GM19043 (cell line): ENCODE measurements around the gene LSMEM2.
"Not testable (repeated sequence)": the region's sequence is repeated elsewhere in the genome, so short reads cannot be mapped to it uniquely, and the experiment has no call there.

Experiments used
- ATAC-seq: cut with Tn5 transposase; IDR thresholded peaks from one replicate; pipeline ENCODE4 v1.9.1; 2021; ENCODE audit warnings: low read depth; ENCODE audit not compliant: unreplicated experiment

Gene LSMEM2

DNA sequence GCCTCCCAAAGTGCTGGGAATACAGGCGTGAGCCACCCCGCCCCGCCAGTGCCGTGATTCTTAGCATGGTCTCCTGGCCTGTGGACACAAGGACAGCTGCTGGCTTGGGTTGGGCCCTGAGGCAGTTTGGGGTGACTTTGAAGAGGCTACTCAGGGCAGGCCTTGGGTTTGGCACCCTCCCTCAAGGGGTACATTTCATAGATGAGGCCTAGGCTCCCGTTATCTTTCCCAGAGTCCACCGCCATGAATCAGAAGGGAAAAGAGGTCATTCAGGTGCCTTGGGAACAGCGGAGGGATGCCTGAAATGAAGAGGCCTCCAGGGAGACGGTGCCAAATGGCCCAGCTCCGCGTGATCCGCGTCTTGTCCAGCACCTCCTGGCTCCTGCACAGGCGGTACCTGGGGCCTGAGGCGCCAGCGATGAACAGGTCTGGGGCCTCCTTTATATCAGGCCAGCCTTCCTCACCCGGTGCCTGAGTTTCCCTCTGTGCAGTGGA is 33.6 kb upstream of the LSMEM2 start:
- ATAC-seq: no peak

DNA sequence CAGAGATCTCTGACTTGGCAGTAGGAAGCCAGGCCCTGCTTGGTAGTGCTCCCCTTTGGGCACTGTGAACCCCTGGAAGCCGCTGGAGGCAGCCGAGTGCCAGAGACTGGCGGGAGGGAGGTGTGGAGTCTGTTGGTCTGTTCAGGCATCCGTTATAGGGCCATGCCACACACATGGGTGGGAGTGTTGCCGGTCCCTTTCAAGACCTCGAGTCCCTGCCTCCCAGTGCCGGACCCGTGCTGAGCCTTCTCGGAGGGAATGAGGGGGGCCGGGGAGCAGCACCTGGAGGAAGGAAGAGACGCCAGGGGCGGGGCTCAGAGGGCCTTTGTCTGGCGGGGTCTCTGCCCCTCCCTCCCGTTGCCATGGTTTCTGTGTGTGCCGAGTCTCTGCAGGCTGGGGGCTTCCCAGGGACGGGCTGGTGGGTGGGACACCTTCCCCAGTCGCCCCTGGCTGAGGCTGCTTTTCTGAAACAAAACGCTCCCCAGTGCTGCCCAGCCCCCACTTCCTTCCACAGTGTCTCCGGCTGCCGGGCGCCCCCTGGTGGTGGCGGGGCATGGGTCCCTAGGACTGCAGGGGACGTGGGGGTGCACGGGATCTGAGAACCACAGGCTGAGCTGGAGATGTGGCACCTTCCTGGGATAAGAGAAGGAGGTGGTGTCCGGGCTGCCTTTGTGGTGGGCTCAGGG is 32.9 kb upstream of the LSMEM2 start:
- peak; percentile 68 for ATAC-seq

DNA sequence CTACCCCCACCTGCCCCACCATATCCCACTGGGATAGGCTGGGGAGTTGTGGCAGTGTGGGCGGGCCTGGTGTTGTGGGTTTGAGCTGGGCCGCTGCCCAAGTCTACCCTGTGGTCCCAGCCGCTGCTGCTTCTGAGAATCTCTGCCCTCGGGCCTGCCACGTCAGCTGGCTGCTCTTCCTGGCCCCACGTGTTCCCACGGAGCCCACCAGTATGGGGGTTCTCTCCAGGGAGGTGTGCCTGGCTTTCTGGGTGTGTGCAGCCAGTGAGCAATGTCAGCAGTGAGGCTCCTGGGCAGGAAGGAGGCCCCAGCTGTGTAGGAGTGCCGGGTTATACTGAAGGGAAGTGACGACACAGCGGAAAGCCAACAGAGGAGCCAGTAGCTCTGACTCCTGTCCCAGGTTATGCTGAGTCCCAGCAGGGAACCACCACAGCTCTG is 32.4 kb upstream of the LSMEM2 start:
- ATAC-seq: peak; percentile 52

DNA sequence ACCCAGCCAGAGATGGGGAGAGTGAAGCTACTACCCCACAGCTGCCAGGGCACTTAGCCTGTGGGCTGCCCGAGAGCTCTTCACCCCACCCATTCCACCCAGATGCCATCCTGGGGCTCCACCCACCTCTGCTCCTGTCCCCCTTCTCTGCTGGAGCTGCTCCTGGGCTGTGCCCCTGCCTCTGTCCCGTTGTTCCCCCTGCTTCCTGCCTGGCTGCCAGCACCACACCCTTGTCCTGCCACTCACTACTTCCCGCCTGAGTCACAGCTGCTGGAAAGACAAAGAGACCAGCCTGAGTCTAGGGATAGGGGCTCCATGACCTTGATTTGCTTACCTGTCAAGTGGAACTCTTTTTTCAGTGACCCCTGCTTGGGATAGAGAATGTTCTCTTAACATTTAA is 30.5 kb upstream of the LSMEM2 start:
- no peak for ATAC-seq

DNA sequence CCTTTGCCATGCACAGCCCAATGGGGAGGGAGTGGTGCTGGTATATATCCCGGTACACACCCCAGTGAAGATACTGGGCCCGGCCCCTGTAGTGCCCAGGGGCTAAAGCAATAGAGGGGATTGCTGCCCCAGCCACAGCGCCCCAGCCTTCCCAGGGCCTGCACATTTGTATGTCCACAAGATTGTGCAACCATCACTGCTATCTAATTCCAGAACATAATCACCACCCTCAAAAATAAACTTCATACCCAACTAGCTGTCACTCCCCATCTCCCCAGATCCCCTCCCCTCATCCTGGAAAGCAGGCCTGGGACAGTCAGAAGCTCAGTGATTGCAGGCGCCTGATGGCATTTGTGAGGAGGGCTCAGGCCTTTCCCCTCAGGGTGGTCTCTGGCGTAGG is 29.4 kb upstream of the LSMEM2 start:
- ATAC-seq: no peak

DNA sequence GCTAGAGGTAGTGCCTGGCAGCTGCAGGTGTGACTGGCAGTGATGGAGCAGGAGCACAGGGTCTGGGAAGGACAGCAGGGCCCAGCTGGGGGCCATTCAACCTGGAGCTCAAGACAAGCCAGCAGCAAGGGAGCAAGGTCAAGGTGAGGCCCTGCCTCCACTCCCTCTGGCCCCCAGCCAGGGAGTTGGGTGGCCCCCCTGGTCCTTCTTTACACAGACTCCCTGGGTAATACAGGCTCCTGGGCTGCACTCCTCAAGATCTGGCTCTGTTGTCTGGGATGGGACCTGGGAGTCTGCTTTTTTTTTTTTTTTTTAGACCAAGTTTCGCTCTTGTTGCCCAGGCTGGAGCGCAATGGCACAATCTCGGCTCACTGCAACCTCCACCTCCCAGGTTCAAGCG is 28.4 kb upstream of the LSMEM2 start:
- ATAC-seq: no peak

DNA sequence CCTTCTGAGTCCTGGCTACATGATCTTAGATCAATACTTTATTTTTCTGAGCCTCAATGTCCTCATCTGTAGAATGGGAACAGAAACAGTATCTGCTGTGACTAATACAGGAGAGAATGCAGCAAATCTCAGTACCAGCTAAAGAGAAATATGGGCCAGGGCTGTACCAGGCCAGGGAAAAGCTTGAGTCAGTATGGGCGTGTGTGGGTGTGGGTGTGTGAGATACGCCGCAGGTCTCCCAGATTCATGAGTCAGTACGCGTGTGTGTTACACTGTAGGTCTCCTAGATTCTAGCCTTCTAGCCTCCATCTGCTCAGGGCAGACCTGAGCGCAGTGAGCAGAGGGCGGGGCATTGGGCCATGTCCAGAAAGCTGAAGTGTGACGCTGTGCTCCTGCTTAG is 27.7 kb upstream of the LSMEM2 start:
- no peak for ATAC-seq

DNA sequence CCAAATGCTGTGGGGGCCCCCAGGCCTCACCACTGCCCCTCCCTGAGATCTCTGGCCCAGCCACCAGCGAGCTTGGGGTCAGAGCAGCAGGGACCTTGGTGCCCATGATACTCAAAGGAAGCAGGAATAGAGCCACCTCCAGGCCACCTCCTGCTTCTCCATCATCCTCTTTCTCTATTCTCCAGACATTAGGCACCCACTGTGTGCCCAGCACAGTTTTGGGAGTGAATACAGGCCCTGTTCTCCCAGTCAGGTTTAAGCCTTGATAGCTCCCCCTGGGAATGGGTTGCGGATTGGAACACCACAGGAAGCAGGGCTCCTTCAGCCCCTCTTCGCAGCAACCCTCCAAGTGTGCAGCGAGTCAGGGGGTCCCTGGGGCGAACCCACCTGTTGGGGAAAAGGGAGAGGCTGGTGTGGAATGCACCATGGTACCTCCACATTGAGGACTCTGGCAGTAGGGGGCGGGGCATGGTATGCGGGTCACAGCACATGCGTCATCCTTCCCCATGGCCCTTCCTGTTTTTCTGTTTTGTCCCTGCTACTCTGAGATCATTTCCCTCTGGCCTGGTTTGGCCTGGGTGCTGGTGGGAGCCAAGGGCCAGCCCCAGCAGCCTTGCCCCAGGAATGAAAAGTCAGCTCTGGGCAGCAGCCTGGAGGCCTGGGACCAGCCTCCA is 24.2 kb upstream of the LSMEM2 start:
- ATAC-seq: no peak

DNA sequence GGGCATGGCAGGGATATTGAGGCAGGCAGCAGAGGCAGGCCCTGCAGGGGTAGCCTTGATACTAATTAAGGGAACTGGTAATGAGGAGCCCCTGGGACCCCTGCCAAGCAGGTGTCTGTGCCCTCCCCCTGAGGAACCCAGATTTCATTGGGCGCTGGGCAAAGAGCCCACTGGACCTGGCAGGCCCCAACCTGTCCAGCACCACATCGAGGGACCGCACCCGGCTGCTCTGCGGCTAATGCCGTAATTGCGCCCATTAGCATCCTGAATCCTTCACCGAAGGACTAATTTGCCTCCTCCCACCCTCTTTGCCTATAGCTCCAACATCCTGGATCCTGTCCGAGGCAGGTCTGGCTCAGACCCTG is 23.7 kb upstream of the LSMEM2 start:
- ATAC-seq: no peak

DNA sequence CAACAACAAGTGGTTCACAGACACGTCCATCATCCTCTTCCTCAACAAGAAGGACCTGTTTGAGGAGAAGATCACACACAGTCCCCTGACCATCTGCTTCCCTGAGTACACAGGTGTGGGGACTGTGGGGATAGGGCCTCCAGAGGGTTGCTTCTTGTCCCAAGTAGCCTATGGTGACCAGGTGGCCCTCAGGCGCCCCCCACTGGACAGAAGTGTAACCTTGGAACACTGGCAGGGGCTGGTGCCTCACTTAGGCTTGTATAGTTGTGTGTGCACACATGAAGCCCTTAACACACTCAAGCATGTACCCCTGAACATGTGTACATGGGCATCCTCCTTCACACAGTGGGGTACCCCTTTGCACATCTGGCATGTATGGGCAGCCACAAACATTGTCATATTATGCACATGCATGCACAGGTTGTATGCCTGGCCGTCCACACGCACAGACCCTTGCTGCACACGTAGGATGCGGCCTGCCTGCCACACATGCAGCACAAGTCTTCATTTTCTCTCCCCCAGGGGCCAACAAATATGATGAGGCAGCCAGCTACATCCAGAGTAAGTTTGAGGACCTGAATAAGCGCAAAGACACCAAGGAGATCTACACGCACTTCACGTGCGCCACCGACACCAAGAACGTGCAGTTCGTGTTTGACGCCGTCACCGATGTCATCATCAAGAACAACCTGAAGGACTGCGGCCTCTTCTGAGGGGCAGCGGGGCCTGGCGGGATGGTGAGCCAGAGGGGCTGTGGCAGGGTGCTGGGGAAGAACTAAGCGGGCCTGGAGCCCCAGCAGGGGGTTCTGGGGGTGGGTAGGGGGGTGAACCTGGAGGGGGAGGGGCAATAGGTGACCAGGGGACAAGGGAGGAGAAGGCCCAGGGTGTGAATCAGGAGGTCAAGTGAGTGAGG is 21.7 kb upstream of the LSMEM2 start:
- ATAC-seq: no peak

DNA sequence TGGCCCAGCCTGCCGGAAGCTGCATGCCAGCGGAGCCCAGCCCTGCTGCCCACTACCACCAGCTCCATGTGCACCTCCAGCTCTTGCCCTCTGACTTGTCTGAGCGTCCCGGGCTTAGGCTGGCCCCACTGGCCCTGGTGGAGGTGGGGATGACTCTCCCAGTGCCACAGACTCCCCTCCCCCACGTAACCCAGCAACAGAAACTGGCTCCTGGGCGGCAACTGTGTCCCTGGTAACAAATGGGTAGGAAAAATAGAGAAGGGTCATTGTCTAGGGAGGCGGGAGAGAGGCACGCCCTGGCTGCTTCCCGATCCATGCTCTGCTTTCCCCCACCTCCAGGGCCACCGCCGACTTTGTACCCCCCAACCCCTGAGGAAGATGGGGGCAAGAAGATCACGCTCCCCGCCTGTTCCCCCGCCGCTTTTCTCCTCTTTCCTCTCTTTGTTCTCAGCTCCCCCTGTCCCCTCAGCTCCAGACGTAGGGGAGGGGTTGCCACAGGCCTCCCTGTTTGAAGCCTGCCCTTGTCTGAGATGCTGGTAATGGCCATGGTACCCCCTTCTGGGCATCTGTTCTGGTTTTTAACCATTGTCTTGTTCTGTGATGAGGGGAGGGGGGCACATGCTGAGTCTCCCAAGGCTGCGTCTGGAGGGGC is 20.7 kb upstream of the LSMEM2 start:
- no peak for ATAC-seq

DNA sequence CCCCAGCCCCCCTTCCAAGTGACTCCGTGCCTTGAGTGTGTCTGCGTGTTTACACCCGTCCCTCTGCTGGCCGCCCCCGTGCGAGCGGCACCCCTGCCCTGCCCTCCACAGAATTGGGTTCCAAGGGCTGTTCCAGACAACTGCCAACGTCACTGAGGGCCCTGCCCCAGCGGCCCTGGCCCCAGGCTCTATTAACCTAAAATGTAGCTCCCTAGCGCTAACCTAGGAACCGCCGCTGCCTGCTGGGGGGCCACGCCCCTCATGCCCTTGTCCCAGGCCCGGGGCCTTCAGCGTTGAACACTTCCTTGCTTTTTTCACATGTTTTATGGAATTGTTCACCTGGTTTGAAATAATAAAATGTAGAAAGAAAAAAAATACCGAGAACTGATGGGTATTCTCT is 19.9 kb upstream of the LSMEM2 start:
- no peak for ATAC-seq

DNA sequence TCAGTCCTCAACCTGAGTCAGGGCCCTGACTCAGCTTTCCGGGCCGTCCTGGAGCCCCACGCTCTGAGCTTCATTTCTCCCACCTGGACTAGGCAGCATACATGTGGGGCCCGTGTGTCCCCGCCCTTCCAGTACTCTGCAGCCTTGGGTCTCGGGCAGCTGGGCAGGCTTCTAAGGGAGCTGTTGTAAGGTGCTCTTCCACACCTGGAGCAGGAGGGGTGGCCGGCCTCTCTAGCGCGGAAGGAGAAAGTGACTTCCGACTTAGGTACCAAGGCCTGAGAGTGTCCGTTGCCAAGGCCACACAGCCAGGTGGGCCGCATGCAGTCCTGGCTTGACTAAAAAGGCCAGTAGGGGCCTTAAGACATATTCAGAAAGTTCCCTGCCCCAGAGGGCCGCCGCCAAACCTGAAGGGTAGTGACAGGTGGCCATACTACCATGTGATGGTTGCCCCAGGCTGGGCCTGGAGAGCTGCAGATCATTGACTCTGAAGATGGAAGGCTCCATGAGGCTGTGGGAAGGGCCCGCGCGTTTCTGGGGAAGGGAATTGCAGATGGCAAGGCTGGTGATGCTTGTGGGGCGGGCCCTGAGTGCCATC is 19.4 kb upstream of the LSMEM2 start:
- ATAC-seq: peak; percentile 15

DNA sequence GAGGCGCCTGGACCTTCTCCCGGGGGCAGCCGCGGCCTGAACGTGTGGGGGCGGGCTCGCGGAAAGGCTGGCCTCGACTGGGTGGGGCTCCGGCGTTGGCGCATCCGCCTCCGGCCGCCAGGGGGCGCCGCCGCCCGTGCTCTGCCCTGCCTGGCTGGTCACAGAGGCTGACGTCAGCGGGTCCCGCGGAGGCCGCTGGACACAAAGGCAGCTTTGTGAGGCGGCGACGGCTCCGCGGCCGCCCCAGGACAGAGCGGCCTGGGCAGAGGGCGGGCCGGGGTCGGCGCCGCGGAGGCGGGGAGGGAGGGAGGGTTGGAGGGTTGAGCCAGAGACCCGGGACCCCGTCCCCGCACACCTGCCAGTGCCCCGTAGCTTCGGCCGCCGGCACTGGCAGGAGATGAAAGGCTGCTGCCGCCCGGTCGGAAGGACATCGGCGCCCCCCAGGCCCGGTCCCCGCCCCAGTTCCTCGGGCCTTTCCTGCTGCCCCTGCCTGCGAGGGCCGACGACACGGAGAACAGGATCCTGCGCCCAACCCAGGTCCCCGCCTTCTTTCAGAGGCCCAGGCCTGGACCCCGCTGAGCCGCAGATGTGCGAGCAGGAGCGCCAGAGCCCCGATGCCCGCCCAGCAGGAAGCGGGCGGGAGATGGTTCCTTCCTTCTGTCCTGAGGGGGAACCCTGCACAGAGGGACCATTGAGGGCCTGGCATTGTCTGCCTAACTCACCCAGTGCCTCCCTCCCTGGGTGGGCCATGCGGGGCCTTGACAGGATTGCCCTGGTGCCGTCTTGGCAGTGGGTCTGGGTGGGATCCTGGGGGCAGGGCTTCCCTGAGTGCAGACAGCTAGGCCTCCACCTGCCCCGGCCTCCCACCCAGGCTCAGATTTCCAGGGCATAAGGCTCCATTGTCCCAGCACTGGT is 18.6 kb upstream of the LSMEM2 start:
- peak; percentile 86 for ATAC-seq

DNA sequence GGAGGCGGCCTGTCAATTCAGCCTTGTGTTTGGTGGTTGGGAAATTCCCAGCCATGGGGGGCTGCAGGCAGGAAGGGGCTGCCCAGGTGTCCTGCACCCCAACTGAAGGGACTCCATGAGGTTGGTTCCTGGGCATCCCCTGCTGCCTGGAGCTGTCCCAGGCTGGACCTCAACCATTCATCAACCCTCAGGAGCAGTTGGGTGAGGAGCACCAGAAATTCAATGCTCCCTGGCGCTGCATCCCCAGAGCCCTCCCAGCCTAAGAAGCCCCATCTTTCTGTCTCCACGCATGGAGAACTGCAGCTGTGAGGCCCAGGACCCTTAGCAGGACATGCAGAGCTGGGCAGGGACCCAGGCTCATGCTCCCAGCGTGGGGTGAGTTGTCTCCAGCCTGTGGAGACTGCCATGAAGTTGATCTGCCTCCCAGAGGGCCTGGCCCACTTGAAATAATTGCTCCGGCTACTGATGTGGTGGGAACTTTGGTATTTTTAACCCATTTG is 17.9 kb upstream of the LSMEM2 start:
- ATAC-seq: no peak

DNA sequence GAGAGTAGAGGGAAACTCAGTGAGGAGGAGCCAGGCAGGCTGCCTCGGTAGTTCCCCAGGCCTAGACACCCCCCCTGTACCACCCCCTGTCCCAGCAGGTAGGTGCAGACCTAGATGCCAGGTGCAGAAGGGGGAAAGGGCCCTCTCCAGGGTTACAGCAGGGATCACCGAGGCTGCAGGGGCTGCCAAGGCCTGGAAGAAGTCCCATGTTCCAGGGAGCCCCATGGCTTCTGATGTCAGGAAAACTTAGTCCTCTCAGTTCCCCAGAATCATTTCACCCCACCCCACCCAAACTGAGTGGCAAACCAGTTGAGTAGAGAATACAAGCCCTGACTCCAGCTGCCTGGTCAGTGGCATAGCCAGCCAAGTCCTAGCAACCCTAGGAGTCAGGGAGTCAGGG is 17.4 kb upstream of the LSMEM2 start:
- no peak for ATAC-seq

DNA sequence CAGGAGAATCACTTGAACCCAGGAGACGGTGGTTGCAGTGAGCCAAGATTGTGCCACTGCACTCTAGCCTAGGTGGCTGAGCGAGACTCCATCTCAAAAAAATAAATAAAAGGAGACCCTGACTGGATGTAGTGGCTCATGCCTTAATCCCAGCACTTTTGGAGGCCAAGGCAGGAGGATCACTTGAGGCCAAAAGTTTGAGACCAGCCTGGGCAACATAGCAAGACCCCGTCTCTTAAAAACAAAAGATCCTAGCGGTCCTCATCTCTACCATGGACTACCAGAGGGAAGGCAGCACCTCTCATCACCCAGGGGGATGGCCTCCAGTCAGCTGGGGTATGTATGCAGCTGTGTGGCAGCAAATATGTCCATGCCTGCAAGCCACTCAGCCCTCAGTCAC is 16.7 kb upstream of the LSMEM2 start:
- ATAC-seq: not testable (repeated sequence)

DNA sequence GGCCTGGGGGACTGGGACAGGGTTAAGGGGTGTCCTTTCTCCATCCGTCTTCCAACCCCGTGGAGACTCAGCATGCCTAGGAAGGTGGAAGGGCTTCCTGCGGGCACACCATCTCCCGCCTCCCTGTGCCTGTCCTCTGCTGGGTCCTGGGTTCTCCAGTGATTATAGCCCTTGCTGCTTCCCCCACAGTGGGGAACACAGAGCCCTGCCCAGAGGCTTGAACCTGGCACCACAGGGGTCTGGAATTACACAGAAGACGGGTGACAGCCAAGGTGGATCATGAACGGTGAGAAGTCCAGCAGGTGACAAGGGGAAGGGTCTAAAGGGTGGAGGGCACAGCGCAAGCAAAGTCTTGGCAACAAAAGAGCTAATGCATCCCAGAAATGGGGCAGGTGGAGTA is 16.1 kb upstream of the LSMEM2 start:
- ATAC-seq: no peak
